CD8-positive, alpha-beta memory T cell (primary cell): ENCODE measurements around the gene SLAIN2. TPM values are rescaled to one million over a fixed set of nuclear protein-coding genes. Genes with fewer than 3 reads are reported as not detected.
A peak's percentile ranks its signal among the peaks of the same experiment; 100 is the strongest.

Source experiments
- CTCF ChIA-PET: fragments of 350-600 bp; sonication (Branson Sonifier 250); formaldehyde crosslinking; loops from one replicate; lab custom pipeline; 2021; ENCODE audit warnings: antibody characterized with exemption; lab: Charles Lee
- POLR2A ChIA-PET: fragments of 350-600 bp; sonication (Branson Sonifier 250); formaldehyde crosslinking; loops from one replicate; lab custom pipeline; 2021; ENCODE audit warnings: antibody characterized with exemption; lab: Charles Lee
- DNase-seq, 5 donors: peaks; one replicate each; pipeline versions ENCODE4 v3.0.0 to v3.0.0-alpha.2; 2020 to 2022; ENCODE audit warnings: mixed read lengths in 1 of 5
- H3K27ac ChIP-seq: one replicate; pipeline ENCODE4 v1.7.0; 2013; ENCODE audit warnings: low read depth, mild to moderate bottlenecking, low read length, moderate library complexity
- H3K27me3 ChIP-seq: 2 replicates; pipeline ENCODE4 v1.7.0; 2013; ENCODE audit warnings: low read length, mild to moderate bottlenecking; ENCODE audit not compliant: insufficient read depth, poor library complexity, severe bottlenecking
- H3K36me3 ChIP-seq: 2 replicates; pipeline ENCODE4 v1.7.0; 2013; ENCODE audit warnings: mild to moderate bottlenecking, low read length, moderate library complexity; ENCODE audit not compliant: insufficient read depth
- H3K4me1 ChIP-seq: 2 replicates; pipeline ENCODE4 v1.7.0; 2013; ENCODE audit warnings: mild to moderate bottlenecking, low read length, moderate library complexity; ENCODE audit not compliant: insufficient read depth
- H3K4me3 ChIP-seq: 2 replicates; pipeline ENCODE4 v1.7.0; 2013; ENCODE audit warnings: mild to moderate bottlenecking, low read length
- H3K9me3 ChIP-seq: 2 replicates; pipeline ENCODE4 v1.7.0; 2013; ENCODE audit warnings: mild to moderate bottlenecking, low read length
- H3K27ac Mint-ChIP-seq, 8 donors: one replicate each; pipeline ENCODE4 v1.8.0; 2020 to 2021; ENCODE audit warnings: mixed read lengths in 8 of 8, mild to moderate bottlenecking in 6 of 8, inconsistent platforms in 3 of 8, moderate library complexity in 3 of 8
- H3K27me3 Mint-ChIP-seq, 2 donors: one replicate each; pipeline ENCODE4 v1.8.0; 2020 to 2021; ENCODE audit warnings: mixed read lengths in 2 of 2, mild to moderate bottlenecking in 1 of 2, moderate library complexity in 1 of 2
- H3K36me3 Mint-ChIP-seq, 3 donors: one replicate each; pipeline ENCODE4 v1.8.0; 2020 to 2021; ENCODE audit warnings: mixed read lengths in 3 of 3, inconsistent platforms in 1 of 3, mild to moderate bottlenecking in 1 of 3
- H3K4me1 Mint-ChIP-seq, 3 donors: one replicate each; pipeline ENCODE4 v1.8.0; 2020 to 2021; ENCODE audit warnings: mixed read lengths in 3 of 3, inconsistent platforms in 1 of 3, mild to moderate bottlenecking in 1 of 3
- H3K4me3 Mint-ChIP-seq, 7 donors: one replicate each; pipeline ENCODE4 v1.8.0; 2020 to 2021; ENCODE audit warnings: mixed read lengths in 7 of 7, mild to moderate bottlenecking in 6 of 7, moderate library complexity in 4 of 7, inconsistent platforms in 2 of 7
- H3K9me3 Mint-ChIP-seq, 5 donors: one replicate each; pipeline ENCODE4 v1.8.0; 2020 to 2022; ENCODE audit warnings: mixed read lengths in 5 of 5, mild to moderate bottlenecking in 3 of 5, moderate library complexity in 2 of 5, inconsistent platforms in 1 of 5
- polyA plus RNA-seq: library from polyadenylated mRNA; unstranded; fragments of 300-500 nt; fragmentation: Illumina TruSeq; gene quantifications from one replicate; pipeline ENCODE4 v1.2.3, GENCODE V29; 2021
- total RNA-seq, 2 experiments: library from RNA; stranded (reverse); gene quantifications; one replicate each; pipeline ENCODE4 v1.2.3, GENCODE V29; 2021

The SLAIN2 gene
- total and polyA plus RNA-seq, 3 experiments from 2014 or later: 26.4 to 86.8 (median 72.2) TPM

GRCh38 chr4:48375651-48376304 is 34.4 kb downstream of the SLAIN2 start:
- Mint-ChIP-seq H3K27ac (peak overlapping the region in 4 of 8 donors; percentile 4 to 48 (median 22)), H3K36me3 (peaks cover 0 to 46% (median 13%) of the 10 kb centered on the region in 3 donors), H3K27me3 (no peaks in the 10 kb centered on the region), H3K4me1 (peaks cover 33 to 51% (median 40%) of the 10 kb centered on the region in 3 donors), H3K9me3 (no peaks in the 10 kb centered on the region), H3K4me3 (no peak overlapping the region)
- POLR2A ChIA-PET: no interaction called here
- CTCF ChIA-PET: no interaction called here
- Histone ChIP-seq H3K9me3 (no peaks in the 10 kb centered on the region), H3K4me3 (no peak overlapping the region), H3K27me3 (no peaks in the 10 kb centered on the region), H3K4me1 (peaks cover 4% of the 10 kb centered on the region), H3K27ac (no peak overlapping the region), H3K36me3 (no peaks in the 10 kb centered on the region)
- no peak for DNase-seq

GRCh38 chr4:48379587-48380180 is 38.4 kb downstream of the SLAIN2 start:
- no peaks in the 10 kb centered on the region for H3K27me3 Mint-ChIP-seq
- peaks cover under 1 to 68% (median 14%) of the 10 kb centered on the region in 3 donors for H3K36me3 Mint-ChIP-seq
- H3K27ac ChIP-seq: no peak overlapping the region
- no peaks in the 10 kb centered on the region for H3K9me3 Mint-ChIP-seq
- H3K4me3 ChIP-seq: no peak overlapping the region
- peak overlapping the region in 3 of 8 donors; percentile 15 to 30 (median 27) for H3K27ac Mint-ChIP-seq
- H3K9me3 ChIP-seq: no peaks in the 10 kb centered on the region
- ChIA-PET POLR2A (no interaction called here), CTCF (no interaction called here)
- DNase-seq: no peak
- H3K4me3 Mint-ChIP-seq: no peak overlapping the region
- H3K4me1 Mint-ChIP-seq: peaks cover 22 to 43% (median 26%) of the 10 kb centered on the region in 3 donors
- no peaks in the 10 kb centered on the region for H3K27me3 ChIP-seq
- H3K36me3 ChIP-seq: no peaks in the 10 kb centered on the region
- H3K4me1 ChIP-seq: peaks cover 4% of the 10 kb centered on the region

- CTCF ChIA-PET: no interaction called here
- POLR2A ChIA-PET: no interaction called here
- peaks cover 4% of the 10 kb centered on the region for H3K4me1 ChIP-seq
- no peaks in the 10 kb centered on the region for H3K27me3 ChIP-seq
- Mint-ChIP-seq H3K27me3 (no peaks in the 10 kb centered on the region), H3K27ac (no peak overlapping the region), H3K4me3 (no peak overlapping the region), H3K36me3 (peaks cover 5 to 70% (median 14%) of the 10 kb centered on the region in 3 donors), H3K4me1 (peaks cover 14 to 33% (median 16%) of the 10 kb centered on the region in 3 donors), H3K9me3 (no peaks in the 10 kb centered on the region)
- no peak overlapping the region for H3K4me3 ChIP-seq
- no peaks in the 10 kb centered on the region for H3K9me3 ChIP-seq
- H3K36me3 ChIP-seq: no peaks in the 10 kb centered on the region
- H3K27ac ChIP-seq: no peak overlapping the region
- DNase-seq: no peak
Measured at GRCh38 chr4:48380583-48381167, 39.3 kb downstream of the SLAIN2 start.

GRCh38 chr4:48388525-48389154 is 47.3 kb downstream of the SLAIN2 start:
- H3K27ac Mint-ChIP-seq: no peak overlapping the region
- Histone ChIP-seq H3K27ac (no peak overlapping the region), H3K4me3 (no peak overlapping the region), H3K9me3 (no peaks in the 10 kb centered on the region), H3K4me1 (no peaks in the 10 kb centered on the region), H3K27me3 (no peaks in the 10 kb centered on the region), H3K36me3 (peaks cover 7% of the 10 kb centered on the region)
- CTCF ChIA-PET: no interaction called here
- POLR2A ChIA-PET: no interaction called here
- H3K4me3 Mint-ChIP-seq: no peak overlapping the region
- H3K27me3 Mint-ChIP-seq: no peaks in the 10 kb centered on the region
- peaks cover 5 to 66% (median 17%) of the 10 kb centered on the region in 3 donors for H3K36me3 Mint-ChIP-seq
- no peak for DNase-seq
- H3K9me3 Mint-ChIP-seq: no peaks in the 10 kb centered on the region
- no peaks in the 10 kb centered on the region for H3K4me1 Mint-ChIP-seq

GRCh38 chr4:48396043-48396442 is 54.7 kb downstream of the SLAIN2 start:
- H3K4me1 Mint-ChIP-seq: peaks cover 34 to 37% (median 35%) of the 10 kb centered on the region in 3 donors
- POLR2A ChIA-PET: no interaction called here
- Histone ChIP-seq H3K4me3 (no peak overlapping the region), H3K9me3 (no peaks in the 10 kb centered on the region), H3K27me3 (no peaks in the 10 kb centered on the region), H3K4me1 (no peaks in the 10 kb centered on the region), H3K36me3 (peaks cover 6% of the 10 kb centered on the region), H3K27ac (no peak overlapping the region)
- no peak overlapping the region for H3K4me3 Mint-ChIP-seq
- CTCF ChIA-PET: no interaction called here
- H3K9me3 Mint-ChIP-seq: no peaks in the 10 kb centered on the region
- H3K27ac Mint-ChIP-seq: no peak overlapping the region
- no peak for DNase-seq
- no peaks in the 10 kb centered on the region for H3K27me3 Mint-ChIP-seq
- H3K36me3 Mint-ChIP-seq: peaks cover 27 to 67% (median 41%) of the 10 kb centered on the region in 3 donors

- DNase-seq: no peak
- Histone ChIP-seq H3K36me3 (no peaks in the 10 kb centered on the region), H3K4me1 (no peaks in the 10 kb centered on the region), H3K9me3 (no peaks in the 10 kb centered on the region), H3K4me3 (no peak overlapping the region), H3K27ac (no peak overlapping the region), H3K27me3 (no peaks in the 10 kb centered on the region)
- Mint-ChIP-seq H3K9me3 (no peaks in the 10 kb centered on the region), H3K4me3 (no peak overlapping the region), H3K36me3 (peaks cover 26 to 68% (median 43%) of the 10 kb centered on the region in 3 donors), H3K27ac (peak overlapping the region in 1 of 8 donors; percentile 4), H3K27me3 (no peaks in the 10 kb centered on the region), H3K4me1 (peaks cover 47 to 68% (median 61%) of the 10 kb centered on the region in 3 donors)
- ChIA-PET CTCF (no interaction called here), POLR2A (no interaction called here)
Measured at GRCh38 chr4:48400416-48400815, 59.1 kb downstream of the SLAIN2 start.

GRCh38 chr4:48403358-48403757 is 62.0 kb downstream of the SLAIN2 start:
- Mint-ChIP-seq H3K36me3 (peaks cover 0 to 52% (median 27%) of the 10 kb centered on the region in 3 donors), H3K27ac (no peak overlapping the region), H3K9me3 (no peaks in the 10 kb centered on the region), H3K4me1 (peaks cover 37 to 59% (median 51%) of the 10 kb centered on the region in 3 donors), H3K4me3 (no peak overlapping the region), H3K27me3 (no peaks in the 10 kb centered on the region)
- H3K27ac ChIP-seq: no peak overlapping the region
- no peaks in the 10 kb centered on the region for H3K9me3 ChIP-seq
- H3K27me3 ChIP-seq: no peaks in the 10 kb centered on the region
- DNase-seq: no peak
- no peaks in the 10 kb centered on the region for H3K36me3 ChIP-seq
- no peaks in the 10 kb centered on the region for H3K4me1 ChIP-seq
- no peak overlapping the region for H3K4me3 ChIP-seq
- ChIA-PET CTCF (no interaction called here), POLR2A (no interaction called here)

- no peak overlapping the region for H3K27ac ChIP-seq
- POLR2A ChIA-PET: no interaction called here
- no peaks in the 10 kb centered on the region for H3K27me3 ChIP-seq
- H3K27ac Mint-ChIP-seq: peak overlapping the region in 2 of 8 donors; percentile 1 to 64
- H3K4me1 ChIP-seq: no peaks in the 10 kb centered on the region
- peaks cover 0 to 50% (median 27%) of the 10 kb centered on the region in 3 donors for H3K36me3 Mint-ChIP-seq
- no peak overlapping the region for H3K4me3 ChIP-seq
- H3K4me3 Mint-ChIP-seq: no peak overlapping the region
- DNase-seq: no peak
- CTCF ChIA-PET: no interaction called here
- no peaks in the 10 kb centered on the region for H3K36me3 ChIP-seq
- H3K9me3 ChIP-seq: no peaks in the 10 kb centered on the region
- H3K4me1 Mint-ChIP-seq: peaks cover 34 to 55% (median 47%) of the 10 kb centered on the region in 3 donors
- no peaks in the 10 kb centered on the region for H3K9me3 Mint-ChIP-seq
- H3K27me3 Mint-ChIP-seq: no peaks in the 10 kb centered on the region
Measured at GRCh38 chr4:48403779-48404178, 62.5 kb downstream of the SLAIN2 start.
